Thyroid gland (tissue), 4 donors: ENCODE data around the gene COL13A1. TPM values are rescaled to one million over a fixed set of nuclear protein-coding genes. Genes with fewer than 3 reads are reported as not detected.
A peak's percentile ranks its signal among the peaks of the same experiment; 100 is the strongest.

Source experiments
- DNase-seq, 2 donors: peaks; one replicate each; pipeline ENCODE4 v3.0.0-alpha.2; 2019
- H3K27ac ChIP-seq, 3 donors: fragments of 200-600 bp; sonication (generic); 1 replicate in 2 of 3; 2 replicates in 1 of 3; pipeline ENCODE4 v1.5.1; 2016 to 2019; ENCODE audit warnings: mild to moderate bottlenecking in 1 of 3, moderate library complexity in 1 of 3
- H3K27me3 ChIP-seq: fragments of 200-600 bp; sonication (generic); one replicate; pipeline ENCODE4 v1.5.1; 2019
- H3K36me3 ChIP-seq, 2 donors: fragments of 200-600 bp; sonication (generic); one replicate each; pipeline ENCODE4 v1.5.1; 2016 to 2019
- H3K4me1 ChIP-seq, 2 donors: fragments of 200-600 bp; sonication (generic); one replicate each; pipeline ENCODE4 v1.5.1; 2017 to 2019
- H3K4me3 ChIP-seq, 3 donors: fragments of 200-600 bp; sonication (generic); replicated peaks in 1 of 3; 1 replicate in 2 of 3; 2 replicates in 1 of 3; pipeline ENCODE4 v1.5.1; 2016; ENCODE audit warnings: mild to moderate bottlenecking in 1 of 3
- H3K9me3 ChIP-seq: fragments of 200-600 bp; sonication (generic); one replicate; pipeline ENCODE4 v1.5.1; 2017
- CTCF ChIP-seq, 6 experiments: fragments of 200-600 bp in 3 of 6; fragments of 450-650 bp in 3 of 6; sonication (generic) in 3 of 6; IDR thresholded peaks; one replicate each; pipeline ENCODE4 v1.5.1; 2016 to 2019; ENCODE audit warnings: antibody characterized with exemption in 6 of 6, mild to moderate bottlenecking in 2 of 6, inconsistent platforms in 1 of 6, moderate library complexity in 1 of 6
- POLR2A ChIP-seq, 2 donors: fragments of 450-650 bp; IDR thresholded peaks; one replicate each; pipeline ENCODE4 v1.6.1; 2017; ENCODE audit warnings: antibody characterized with exemption in 2 of 2, mild to moderate bottlenecking in 2 of 2, moderate library complexity in 1 of 2
- WGBS, 2 donors: methylation state at CpG; one replicate each; pipeline ENCODE4 v1.1.5; 2017; 5-methylcytosine and 5-hydroxymethylcytosine counted together
- intact Hi-C: fragments of 100-400 bp; cut with DNase I; formaldehyde crosslinking; loops from one replicate; pipeline ENCODE4 v1.15.1; 2023
- total RNA-seq, 4 donors: library from RNA; depleted of rRNA; stranded (reverse); fragments of >200 nt; gene quantifications; one replicate each; pipeline ENCODE4 v1.2.3, GENCODE V29; 2016

COL13A1 gene
- total RNA-seq, 4 donors from 2014 or later, result 0.22 to 2.4 (median 0.41) TPM

GRCh38 chr10:69772933-69773704 is 28.6 kb upstream of the COL13A1 start:
- DNase-seq, result no peak
- WGBS, 2 donors, result 95 to 98% methylated on average over 8 of the region's 8 CpGs
- Histone ChIP-seq H3K27me3 (no peaks in the 10 kb centered on the region), H3K4me1 (no peaks in the 10 kb centered on the region), H3K36me3 (no peaks in the 10 kb centered on the region), H3K9me3 (no peaks in the 10 kb centered on the region), H3K27ac (no peak overlapping the region), H3K4me3 (no peak overlapping the region)
- intact Hi-C loops, result loop anchor here (10.0 kb wide), 1 partner anchor 162 kb away; no protein-coding TSS in a partner anchor
- TF ChIP-seq POLR2A (IDR thresholded peaks at IDR 0.05) (no peak), CTCF (IDR thresholded peaks at IDR 0.05) (no peak)

- Histone ChIP-seq H3K36me3 (no peaks in the 10 kb centered on the region), H3K4me1 (peaks cover 0 to 1% of the 10 kb centered on the region in 2 donors), H3K27ac (no peak overlapping the region), H3K9me3 (no peaks in the 10 kb centered on the region), H3K27me3 (no peaks in the 10 kb centered on the region), H3K4me3 (no peak overlapping the region)
- intact Hi-C loops, result loop anchor here (10.0 kb wide), 1 partner anchor 160 kb away; no protein-coding TSS in a partner anchor
- 89 to 97% methylated on average over 2 of the region's 2 CpGs for WGBS, 2 donors
- TF ChIP-seq CTCF (IDR thresholded peaks at IDR 0.05) (no peak), POLR2A (IDR thresholded peaks at IDR 0.05) (no peak)
- DNase-seq, result no peak
Observed at GRCh38 chr10:69774596-69774995, 27.1 kb upstream of the COL13A1 start.

- intact Hi-C loops, result no loop called here
- DNase-seq, result peak; percentile 89 to 91
- Histone ChIP-seq H3K27me3 (no peaks in the 10 kb centered on the region), H3K4me3 (no peak overlapping the region), H3K36me3 (no peaks in the 10 kb centered on the region), H3K27ac (no peak overlapping the region), H3K4me1 (peaks cover 3 to 10% of the 10 kb centered on the region in 2 donors), H3K9me3 (no peaks in the 10 kb centered on the region)
- WGBS, 2 donors, result 22 to 35% methylated on average over 5 of the region's 5 CpGs
- TF ChIP-seq POLR2A (IDR thresholded peaks at IDR 0.05), result no peak
- no peak for TF ChIP-seq CTCF (IDR thresholded peaks at IDR 0.05)
Observed at GRCh38 chr10:69780077-69780476, 21.6 kb upstream of the COL13A1 start.

GRCh38 chr10:69781576-69781975 is 20.1 kb upstream of the COL13A1 start:
- WGBS, 2 donors, result 47 to 63% methylated on average over 3 of the region's 3 CpGs

More at GRCh38 chr10:69781576-69781975, 20.1 kb upstream of the COL13A1 start:
- no peaks in the 10 kb centered on the region for H3K9me3 ChIP-seq
- TF ChIP-seq CTCF (IDR thresholded peaks at IDR 0.05) (no peak), POLR2A (IDR thresholded peaks at IDR 0.05) (no peak)
- no peak overlapping the region for H3K4me3 ChIP-seq
- no peak for DNase-seq
- no peaks in the 10 kb centered on the region for H3K27me3 ChIP-seq
- no peaks in the 10 kb centered on the region for H3K36me3 ChIP-seq
- intact Hi-C loops, result no loop called here
- peaks cover 3 to 10% of the 10 kb centered on the region in 2 donors for H3K4me1 ChIP-seq
- H3K27ac ChIP-seq, result no peak overlapping the region
